GM18867 (cell line): Measurements from ENCODE around the gene U2AF1L4.
A peak's percentile ranks its signal among the peaks of the same experiment; 100 is the strongest.

ENCODE experiments used
- ATAC-seq: cut with Tn5 transposase; IDR thresholded peaks from one replicate; pipeline ENCODE4 v1.9.1; 2021; ENCODE audit warnings: mild to moderate bottlenecking, moderate library complexity; ENCODE audit not compliant: unreplicated experiment

Gene U2AF1L4, protein sequence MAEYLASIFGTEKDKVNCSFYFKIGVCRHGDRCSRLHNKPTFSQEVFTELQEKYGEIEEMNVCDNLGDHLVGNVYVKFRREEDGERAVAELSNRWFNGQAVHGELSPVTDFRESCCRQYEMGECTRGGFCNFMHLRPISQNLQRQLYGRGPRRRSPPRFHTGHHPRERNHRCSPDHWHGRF

DNA sequence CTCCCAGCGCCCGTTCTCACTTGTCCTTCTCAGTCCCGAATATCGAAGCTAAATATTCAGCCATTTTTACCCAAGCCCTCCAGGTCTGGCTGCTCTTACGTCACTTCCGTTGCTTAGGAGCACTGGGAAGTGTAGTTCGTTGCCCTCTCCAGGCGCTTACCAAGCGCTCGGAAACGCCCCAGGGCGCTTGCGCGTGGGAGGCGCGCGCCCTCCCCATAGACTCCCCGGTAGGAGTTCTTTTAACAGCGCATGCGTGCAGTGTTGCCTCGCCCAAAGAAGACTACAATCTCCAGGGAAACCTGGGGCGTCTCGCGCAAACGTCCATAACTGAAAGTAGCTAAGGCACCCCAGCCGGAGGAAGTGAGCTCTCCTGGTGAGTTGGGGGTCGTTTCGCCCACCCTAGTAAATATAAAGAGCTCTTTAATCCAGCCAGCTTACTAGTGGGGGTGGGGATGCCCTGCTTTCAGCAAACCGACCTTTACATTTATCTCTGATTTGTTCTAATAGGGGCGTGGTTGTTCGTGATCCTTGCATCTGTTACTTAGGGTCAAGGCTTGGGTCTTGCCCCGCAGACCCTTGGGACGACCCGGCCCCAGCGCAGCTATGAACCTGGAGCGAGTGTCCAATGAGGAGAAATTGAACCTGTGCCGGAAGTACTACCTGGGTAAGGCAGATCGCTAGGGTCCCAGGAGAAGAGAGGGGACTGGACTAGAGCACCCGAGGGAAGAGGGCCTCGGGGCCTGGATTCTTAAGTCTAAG, at the start of gene U2AF1L4, which contains the start of gene PSENEN:
Gene U2AF1L4 (minus strand): TSS at position 91 of the 759 bp plus-strand sequence. CDS start 27 bp downstream, at position 64.
Gene PSENEN (plus strand): TSS at position 324 of the 759 bp plus-strand sequence. CDS start 280 bp downstream, at position 604.
- ATAC-seq = peak; percentile 36

DNA sequence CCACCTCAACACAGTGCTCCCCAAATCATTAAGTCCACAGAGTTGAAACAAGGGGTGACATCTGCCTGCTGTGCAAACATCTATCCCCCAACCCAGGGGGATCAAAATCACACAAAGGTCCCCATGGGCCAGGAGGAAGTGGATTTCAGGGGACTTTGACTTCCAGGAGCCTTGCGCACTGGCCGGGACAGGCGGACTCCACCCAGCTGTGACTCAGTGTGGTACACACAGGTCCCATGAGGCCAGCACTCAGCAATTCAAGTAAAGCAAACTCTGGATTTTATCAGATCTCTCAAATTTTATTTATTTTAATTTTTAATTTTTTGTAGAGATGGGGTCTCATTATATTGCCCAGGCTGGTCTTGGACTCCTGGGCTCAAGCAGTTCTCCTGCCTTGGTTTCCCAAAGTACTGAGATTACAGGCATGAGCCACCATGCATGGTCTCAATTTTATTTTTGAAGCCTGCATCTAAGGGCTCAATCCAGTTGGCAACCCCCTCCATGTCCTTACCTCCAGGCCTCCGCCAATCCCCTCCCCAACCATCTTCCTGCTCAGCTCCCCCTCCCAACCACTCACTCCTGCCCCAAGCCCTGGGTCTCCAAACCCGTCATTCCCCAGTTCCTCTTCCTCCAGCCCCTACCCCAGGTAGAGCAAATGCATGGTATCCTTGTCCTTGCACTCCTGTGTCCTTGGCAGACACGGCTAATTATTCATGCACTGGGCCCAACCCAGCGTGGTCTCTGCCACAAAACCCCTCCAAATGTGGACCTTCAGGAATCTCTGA, 48.4 kb upstream of the U2AF1L4 start:
- ATAC-seq = no peak

DNA sequence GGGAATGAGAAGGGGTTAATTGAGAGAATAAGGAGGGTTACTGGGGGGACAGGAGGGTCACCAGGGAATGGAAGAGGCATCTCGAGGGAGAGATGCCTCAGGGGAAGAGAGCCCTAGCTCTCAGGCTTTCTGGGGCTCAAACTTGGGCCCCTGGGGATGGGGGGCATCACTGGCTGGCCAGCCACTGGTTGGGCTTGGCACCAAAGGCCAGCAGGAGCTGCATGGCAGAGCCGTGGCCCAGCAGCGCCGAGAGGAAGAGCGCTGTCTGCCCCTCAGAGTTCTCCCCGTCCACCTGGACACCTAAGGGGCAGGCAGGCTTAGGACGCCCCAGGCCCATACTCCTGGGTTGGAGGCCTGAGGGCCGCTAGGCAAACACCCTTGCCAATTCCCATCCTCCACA, 47.7 kb upstream of the U2AF1L4 start:
- ATAC-seq = no peak

DNA sequence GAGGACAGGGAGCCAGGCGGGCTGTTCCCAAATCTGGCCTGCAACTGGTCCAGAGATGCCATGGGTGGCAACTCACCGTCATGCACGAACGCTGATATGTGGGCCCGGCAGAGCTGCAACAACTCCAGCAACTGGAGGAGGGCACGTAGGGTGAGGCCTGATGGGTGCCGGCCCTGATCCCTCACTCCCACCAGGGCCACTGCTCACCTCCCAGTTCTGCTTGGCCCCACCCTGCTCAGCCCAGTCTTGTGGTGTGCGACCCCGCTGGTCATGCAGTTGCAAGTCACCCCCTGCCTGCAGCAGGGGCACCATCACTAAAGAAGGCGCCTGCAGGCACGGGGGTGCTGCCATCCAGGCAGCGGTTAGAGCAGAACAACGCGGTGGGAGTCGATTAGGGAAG, 47.1 kb upstream of the U2AF1L4 start:
- no peak for ATAC-seq

DNA sequence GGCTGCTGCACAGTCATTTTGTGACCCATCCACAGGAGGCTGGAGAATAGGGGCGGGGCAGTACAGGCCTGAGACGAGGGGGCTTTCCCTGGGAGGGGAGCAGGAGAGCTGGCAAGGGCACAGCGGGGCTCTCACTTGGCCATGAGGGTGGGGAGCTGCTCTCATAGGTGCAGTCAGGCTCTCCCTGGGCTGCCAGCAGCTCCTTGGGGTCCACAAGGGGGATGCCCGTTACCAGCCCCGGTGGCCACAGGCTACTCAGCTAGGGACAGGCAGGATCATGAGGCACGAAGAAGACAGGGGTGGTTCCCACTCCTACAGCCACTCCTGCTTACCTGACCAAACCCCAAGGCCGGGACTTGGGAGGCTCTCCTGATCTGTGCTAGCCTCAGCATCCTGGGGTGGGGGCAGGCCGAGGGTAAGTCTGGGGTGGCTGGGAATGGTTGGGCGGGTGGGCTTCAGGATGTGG, 46.6 kb upstream of the U2AF1L4 start:
- ATAC-seq = no peak

DNA sequence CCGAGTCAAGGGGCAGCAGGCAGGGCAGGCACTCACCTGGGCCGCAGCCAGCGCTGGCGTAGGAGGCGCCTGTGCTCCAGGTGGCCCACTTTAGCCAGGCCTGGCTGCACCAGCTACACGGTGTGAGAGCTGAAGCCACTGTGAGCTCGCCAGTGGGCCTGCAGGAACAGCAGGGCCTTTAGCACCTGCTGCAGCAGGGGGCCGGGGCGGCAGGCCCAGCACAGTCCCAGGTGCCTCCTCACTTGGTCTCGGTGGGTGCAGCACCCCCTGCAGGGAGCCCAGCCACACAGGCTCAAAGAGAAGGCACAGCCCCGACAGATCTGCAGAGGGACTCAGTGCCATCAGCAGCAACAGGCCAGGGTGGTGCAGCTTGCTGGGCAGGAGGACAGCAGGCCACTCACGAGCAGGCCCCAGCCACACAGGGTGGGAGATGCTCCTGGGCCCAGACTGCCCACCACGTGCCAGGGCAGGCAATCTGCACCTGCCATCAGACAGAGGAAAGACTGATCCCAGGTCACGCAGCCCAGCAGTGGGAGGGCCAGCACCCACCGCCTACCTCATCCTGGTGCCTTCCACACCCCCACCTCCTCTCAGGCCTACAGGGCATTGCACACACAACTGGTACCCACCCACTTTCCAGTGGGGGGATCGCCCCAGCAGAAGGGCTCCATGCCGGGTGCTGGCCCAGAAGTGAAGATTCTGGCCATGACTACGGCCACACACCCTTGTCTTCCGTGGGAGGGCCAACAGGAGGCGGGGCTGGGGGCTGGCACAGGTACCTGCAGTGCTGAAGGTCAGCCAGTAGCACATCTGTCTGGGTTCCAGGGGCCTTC, 46.0 kb upstream of the U2AF1L4 start:
- ATAC-seq = no peak

DNA sequence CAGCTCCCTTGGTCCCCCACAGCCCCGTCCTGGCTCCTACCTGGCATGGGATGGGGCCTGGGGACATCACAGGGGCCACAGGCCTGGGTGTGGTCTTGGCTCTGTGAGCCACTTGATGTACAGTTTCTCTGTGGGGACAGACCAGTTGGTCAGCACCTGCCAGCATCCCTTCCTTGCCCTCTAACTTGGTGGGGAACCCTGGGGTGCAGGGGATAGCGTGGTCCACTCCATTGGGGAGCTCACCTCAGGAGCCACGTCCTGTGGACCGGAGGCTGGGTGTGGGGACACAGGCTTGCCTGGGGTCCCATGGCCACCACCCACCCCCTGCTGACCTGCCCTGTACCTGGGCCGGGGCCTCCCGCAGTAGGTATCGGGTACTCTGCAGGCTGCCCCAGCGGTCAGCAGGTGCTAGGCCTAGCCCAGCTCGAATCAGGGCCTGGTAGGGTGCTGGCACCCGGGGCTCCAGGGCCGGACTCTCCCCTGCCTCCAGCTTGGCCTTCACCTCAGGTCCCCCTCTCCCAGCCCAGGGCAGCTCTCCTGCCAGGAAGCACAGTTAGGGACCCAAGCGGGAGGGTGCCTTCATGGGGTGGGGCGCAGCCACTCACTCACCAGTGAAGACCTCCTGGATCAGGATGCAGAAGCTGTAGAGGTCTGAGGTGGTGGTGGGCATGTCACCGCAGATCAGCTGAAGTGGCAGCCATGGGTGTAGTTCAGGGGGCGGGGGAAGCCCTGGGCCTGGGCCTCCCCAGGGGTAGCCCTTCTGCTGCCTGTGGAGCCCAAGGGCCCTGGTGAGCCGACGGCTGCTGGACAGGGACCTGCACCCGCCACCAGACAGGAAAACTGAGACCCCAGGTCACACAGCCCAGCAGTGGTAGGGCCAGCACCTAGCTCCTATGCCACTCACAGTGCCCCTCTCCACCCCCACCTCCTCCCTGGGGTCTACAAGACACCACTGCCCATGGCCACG, 45.0 kb upstream of the U2AF1L4 start:
- no peak for ATAC-seq

DNA sequence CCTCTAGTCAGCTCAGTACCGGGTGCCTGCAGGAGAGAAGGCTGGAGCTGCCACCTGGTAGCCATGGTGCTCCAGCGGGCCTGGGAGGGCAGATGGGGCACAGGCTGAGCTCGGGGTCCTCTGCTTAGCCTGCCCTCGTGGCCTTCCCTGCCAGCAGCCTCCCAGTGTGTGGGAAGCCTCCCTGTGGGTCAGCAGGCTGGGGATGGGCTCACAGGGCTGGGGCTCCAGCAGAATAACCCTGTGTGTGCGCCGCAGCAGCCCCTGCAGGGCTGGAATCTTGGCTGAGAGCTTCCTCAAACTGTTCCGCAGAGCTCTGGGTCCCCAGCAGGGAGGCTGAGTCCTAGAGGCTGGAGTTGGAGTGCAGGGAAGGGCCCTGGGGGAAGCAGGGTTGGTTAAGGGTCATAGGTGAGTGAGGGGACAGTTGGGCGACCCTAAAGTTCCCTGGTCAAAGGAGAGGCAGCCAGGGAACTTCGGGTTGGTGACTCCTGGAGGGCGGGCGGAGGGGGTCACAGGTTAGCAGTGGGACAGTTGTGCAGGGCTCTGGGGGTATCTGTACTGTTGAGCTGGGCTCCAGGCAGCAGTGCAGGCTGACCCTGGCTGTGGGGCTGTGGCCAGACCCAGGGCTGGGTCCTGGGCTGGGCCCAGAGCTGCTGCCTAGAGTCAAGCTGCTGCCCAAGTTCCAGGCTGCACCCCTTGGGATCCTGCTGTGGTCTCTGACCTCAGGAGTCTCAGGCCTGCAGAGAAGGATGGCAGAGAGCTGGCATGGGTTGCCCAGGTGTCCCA, 44.2 kb upstream of the U2AF1L4 start:
- no peak for ATAC-seq

DNA sequence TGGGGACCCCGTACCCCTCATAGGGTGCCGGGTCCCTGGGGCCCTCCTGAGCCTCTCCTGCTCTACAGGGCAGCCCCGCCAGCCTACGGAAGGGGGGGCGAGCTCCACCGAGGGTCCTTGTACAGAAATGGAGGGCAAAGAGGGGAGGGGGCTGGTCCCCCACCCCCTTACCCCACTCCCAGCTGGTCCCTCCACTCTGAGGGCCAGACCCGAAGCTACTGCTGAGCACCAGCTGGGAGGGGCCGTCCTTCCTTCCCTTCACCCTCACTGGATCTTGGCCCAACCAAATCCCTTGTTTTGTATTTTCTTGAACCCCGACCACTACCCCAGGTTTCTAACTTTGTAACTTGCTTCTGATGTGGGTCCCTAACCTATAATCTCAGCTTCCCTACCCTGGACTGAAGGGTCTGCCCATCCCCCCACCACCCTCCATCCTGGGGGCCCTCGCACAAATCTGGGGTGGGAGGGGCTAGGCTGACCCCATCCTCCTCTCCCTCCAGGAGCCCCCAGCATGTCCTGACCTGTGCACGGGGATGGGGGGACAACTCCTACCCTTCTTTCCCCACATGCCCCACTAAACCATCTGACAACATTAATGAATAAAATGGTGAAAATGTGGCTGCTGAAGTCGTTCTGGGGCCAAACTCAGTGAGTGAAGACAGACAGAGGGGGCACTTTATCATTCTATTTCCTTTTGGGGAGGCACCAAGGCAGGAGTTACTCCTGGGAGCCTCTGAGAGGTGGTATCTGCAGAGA, 43.2 kb upstream of the U2AF1L4 start:
- no peak for ATAC-seq

DNA sequence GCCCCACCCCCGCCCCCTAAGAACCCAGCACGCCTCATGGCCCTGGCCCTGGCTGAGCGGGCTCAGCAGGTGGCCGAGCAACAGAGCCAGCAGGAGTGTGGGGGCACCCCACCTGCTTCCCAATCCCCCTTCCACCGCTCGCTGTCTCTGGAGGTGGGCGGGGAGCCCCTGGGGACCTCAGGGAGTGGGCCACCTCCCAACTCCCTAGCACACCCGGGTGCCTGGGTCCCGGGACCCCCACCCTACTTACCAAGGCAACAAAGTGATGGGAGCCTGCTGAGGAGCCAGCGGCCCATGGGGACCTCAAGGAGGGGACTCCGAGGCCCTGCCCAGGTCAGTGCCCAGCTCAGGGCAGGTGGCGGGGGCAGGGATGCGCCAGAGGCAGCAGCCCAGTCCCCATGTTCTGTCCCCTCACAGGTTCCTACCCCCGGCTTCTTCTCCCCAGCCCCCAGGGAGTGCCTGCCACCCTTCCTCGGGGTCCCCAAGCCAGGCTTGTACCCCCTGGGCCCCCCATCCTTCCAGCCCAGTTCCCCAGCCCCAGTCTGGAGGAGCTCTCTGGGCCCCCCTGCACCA, 42.1 kb upstream of the U2AF1L4 start:
- no peak for ATAC-seq

DNA sequence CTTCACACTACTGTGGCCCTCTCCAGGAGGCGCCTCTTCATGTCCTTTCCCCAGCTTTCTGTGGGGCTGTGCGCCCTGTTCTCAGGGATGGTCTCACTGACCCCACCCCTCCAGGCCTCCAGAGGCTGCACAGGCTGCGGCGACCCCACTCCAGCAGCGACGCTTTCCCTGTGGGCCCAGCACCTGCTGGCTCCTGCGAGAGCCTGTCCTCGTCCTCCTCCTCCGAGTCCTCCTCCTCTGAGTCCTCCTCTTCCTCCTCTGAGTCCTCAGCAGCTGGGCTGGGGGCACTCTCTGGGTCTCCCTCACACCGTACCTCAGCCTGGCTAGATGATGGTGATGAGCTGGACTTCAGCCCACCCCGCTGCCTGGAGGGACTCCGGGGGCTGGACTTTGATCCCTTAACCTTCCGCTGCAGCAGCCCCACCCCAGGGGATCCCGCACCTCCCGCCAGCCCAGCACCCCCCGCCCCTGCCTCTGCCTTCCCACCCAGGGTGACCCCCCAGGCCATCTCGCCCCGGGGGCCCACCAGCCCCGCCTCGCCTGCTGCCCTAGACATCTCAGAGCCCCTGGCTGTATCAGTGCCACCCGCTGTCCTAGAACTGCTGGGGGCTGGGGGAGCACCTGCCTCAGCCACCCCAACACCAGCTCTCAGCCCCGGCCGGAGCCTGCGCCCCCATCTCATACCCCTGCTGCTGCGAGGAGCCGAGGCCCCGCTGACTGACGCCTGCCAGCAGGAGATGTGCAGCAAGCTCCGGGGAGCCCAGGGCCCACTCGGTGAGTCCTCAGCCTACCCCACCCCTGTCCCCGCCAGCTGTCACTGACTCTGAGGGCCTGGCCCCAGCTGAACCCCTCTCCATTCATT, 41.3 kb upstream of the U2AF1L4 start:
- ATAC-seq = no peak

DNA sequence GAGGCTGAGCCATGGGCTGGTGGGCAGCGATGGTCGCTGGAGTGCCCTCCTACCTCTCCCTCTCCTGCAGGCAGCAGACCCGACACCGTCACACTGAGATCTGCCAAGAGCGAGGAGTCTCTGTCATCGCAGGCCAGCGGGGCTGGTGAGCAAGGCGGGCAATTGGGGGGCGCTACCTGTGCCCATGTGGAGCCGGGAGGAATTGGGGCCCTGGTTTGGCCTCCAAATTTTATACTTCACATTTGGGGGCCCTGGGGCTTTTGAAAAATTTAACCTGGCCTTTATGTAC, 40.1 kb upstream of the U2AF1L4 start:
- ATAC-seq = no peak

DNA sequence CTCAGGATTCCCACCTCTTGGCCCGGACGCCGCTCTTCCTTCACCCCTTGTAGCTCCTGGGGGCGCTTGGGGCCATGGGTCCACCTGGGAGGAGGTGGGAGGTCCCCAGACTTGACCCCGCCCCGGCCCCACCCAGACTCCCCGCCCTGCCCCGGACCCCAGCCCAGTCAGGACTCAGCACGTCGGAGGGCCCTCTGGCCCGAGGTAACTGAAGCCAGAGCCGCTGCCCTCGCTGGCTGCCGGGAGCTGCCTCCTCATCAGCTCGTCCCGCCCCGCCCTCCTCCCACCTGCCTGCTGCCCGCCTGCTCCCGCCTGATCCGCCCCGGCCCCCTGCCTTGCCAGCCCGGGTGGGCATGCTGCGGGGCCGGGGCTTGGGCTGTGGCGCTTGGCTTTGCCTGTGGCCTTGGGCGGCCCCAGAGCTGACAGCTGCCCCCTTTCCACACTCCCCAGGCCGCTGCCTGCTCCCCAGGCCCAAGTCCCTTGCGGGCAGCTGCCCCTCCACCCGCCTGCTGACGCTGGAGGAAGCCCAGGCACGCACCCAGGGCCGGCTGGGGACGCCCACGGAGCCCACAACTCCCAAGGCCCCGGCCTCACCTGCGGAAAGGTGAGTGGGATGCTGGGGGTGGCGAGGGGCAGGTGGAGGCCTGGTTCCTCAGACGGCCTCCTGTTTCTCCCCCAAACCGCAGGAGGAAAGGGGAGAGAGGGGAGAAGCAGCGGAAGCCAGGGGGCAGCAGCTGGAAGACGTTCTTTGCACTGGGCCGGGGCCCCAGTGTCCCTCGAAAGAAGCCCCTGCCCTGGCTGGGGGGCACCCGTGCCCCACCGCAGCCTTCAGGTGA, 39.5 kb upstream of the U2AF1L4 start:
- no peak for ATAC-seq

DNA sequence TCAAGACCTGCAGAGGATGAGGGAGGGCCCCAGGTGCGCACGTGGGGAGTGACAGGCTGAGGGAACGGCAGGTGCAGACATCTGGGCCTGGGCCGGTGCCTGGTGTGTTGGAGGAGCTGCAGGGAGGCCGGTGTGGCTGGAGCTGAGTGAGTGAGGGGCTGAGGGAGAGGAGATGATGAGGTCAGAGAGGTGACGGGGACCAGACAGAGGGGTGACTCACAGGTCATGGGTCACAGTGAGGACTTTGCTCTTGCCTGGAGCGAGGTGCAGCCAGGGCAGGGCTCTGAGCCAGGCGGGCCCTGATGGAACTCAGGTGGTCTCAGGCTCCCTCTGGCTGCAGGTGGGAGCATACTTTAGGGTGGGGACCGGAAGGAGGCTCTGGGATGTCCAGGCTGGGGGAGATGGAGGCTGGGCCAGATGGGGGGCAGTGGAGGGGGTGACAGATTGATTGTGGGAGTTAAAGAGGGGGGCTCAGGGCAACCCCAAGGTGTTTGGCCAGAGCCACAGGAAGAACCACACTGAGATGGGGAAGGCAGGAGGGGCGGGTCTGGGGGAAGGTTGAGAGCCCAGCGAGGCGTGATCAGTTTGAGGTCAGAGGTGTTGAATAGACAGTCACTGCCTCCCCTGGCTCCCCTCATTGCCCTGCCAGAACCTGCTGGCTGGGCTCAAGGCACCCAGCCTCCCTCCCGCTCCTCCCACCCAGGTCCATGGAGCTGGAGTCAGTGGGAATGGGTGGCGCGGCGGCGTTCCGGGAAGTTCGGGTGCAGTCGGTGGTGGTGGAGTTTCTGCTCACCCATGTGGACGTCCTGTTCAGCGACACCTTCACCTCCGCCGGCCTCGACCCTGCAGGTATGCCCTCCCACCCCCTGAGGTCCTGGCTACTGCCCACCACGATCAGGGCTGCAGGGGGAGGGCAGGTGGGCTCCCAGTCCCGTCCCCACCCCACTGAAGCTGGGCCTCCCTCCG, 38.5 kb upstream of the U2AF1L4 start:
- no peak for ATAC-seq

DNA sequence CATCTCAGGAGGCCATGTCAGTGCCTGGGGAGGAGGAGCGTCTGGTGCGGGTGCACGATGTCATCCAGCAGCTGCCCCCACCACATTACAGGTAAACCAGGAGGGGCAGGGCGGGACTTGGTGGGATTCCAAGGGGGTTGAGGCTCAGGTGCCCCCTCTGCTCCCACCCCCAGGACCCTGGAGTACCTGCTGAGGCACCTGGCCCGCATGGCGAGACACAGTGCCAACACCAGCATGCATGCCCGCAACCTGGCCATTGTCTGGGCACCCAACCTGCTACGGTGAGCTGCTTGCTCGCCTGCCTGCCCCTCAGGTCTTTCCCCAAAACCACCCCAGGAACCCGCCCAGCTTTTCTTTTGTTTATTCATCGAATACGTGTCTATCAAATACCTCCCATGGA, 37.4 kb upstream of the U2AF1L4 start:
- no peak for ATAC-seq
